NCI-H2196 (cell line): ENCODE data around the gene CERS2.
A peak's percentile ranks its signal among the peaks of the same experiment; 100 is the strongest.

Experiments
- DNase-seq: peaks from one replicate; lab custom pipeline; 2025; ENCODE audit not compliant: unreplicated experiment; lab: John Stamatoyannopoulos, UW

The CERS2 gene

DNA sequence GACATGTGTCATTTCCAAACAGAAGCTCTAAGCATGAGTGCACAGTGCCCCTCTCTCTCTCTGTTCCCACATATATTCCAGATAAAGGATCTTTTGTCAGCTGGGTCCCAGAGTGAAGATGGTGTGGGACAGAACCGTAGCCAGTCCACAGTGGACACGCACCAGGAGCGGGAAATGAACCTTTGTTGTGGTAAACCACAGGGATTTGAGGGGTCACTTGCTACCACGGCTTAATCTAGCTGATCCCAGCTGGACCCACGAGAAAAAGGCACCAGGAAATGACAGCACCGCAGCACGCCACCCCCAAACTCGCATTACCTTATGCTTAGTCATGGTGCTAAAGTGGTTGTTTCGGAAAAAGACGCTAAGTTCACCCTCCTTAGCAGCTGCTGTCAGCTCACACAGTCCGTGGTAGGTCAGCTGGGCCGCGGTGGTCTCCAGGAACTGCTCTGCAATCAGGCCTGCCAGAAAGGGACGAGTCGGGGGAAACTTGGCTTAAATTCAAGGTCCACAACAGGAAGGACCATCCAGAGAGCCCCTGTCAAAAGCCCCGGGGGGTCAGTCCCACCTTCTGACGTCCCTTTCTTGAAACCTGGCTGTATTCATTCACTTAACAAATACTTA lies 24.5 kb upstream of the CERS2 start:
- DNase-seq, result no peak

DNA sequence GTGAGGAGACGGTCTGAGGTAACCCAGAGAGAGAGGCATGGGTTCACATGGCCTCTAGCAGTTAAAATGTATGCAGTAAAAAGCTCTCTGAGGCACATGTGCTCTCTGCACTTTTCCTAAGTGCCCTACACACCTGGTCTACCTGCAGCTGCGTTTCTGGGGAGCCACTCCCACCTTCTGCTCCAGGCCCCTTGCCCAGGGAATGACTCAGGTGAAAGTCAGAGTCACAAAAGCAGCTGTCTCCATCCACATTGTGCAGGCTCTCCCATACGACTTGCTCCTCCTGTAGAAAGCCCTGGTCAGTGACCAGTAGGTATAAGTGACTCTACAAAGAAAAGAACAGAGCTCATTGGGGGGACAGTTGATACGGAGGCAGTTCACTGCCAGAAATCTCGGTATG lies 23.3 kb upstream of the CERS2 start:
- DNase-seq, result no peak

DNA sequence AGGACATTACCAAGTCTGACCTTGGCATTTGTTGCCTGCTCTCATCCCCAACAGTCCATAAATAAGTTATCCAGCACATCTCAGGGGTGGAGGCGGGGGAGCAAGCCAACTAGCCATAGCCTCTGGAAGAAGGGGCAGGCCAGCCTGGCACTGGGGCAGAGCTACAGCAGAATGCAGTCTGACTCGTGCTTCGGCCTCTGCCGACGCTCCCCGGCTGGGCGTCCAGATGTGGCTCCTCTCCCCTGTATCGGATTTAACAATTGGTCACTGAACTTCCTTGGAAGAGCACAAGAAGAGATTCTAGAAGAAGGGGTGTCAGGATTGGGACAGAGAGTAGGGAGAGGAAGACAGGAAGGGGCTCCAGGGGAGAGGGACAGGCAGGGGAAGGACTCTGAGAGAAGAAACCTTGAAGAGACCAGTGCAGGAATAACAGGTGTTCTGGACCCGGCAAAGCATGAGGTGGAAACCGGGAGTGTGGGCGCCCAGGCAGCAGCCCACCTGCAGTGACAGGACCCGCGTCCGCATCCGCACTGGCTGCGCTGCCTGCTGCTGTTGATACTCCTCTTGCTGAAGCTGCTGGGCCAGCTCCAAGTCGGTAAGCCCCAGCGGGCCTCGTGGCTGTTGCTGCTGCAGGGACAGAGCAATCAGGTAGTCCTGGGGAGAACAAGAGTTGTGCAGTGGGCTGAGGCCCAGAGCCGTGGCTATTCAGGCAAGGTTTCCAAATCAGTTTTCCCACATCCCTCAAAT lies 22.7 kb upstream of the CERS2 start:
- DNase-seq, result no peak

DNA sequence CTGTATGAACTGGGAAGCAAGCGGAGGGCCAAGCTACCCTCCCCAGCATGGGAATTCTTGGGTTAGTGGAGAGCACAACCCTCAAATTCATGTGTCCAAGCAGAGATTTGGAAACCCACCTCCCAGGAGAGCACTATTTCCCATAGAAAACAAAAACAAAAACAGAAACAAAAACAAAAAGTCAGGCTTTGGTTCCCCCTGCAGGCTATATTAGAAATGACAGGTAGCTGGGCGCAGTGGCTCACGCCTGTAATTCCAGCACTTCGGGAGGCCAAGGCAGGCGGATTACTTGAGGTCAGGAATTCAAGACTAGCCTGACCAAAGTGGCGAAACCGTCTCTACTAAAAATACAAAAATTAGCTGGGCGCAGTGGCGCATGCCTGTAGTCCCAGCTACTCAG lies 21.3 kb upstream of the CERS2 start:
- DNase-seq, result peak; percentile 36

- no peak for DNase-seq
Measured at GRCh38 chr1:150995460-150995859, 20.8 kb upstream of the CERS2 start.

GRCh38 chr1:150994248-150994647 lies 19.6 kb upstream of the CERS2 start:
- no peak for DNase-seq

DNA sequence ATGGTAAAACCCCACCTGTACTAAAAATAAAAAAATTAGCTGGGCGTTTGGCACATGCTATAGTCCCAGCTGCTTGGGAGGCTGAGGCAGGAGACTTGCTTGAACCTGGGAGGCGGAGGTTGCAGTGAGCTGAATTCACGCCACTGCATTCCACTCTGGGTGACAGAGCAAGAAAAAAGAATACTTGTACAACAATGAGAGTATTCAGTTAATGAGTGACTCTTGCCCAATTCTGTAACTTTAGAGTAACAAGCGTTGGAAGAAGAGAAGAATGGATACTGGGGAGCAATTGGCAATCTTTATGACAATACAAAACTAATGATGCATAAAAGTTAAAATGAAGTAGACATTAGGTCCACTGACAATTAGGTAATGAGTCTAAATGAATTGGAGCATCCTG lies 18.0 kb upstream of the CERS2 start:
- no peak for DNase-seq

- DNase-seq, result no peak
Measured at GRCh38 chr1:150987924-150988323, 13.3 kb upstream of the CERS2 start.

DNA sequence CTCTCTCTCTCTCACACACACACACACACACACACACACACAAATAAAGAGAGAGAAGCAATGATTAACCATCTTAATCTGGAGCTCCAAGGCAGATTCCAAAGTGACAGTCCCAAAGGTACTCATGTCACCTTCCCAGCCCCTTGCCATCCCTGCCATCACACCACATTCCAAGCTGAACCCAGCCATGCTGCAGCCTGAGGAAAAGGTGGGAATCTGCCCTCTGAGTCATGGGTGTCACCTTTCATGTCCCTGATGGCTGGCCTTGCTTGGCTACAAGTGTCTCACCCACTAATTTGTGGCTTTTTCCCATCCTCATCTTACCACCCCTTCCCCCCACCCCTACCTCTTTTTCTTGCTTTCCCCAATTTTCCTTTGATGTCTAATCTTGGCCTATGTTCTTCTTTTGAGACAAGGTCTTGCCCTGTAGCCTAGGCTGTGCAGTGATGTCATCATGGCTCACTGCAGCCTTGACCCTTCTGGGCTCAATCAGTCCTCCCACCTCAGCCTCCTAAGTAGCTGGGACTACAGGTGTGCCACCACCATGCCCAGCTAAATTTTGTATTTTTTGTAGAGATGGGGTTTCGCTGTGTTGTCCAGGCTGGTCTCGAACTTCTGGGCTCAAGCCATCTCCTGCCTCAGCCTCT lies 10.7 kb upstream of the CERS2 start:
- no peak for DNase-seq

GRCh38 chr1:150981805-150982712 lies 7.4 kb upstream of the CERS2 start, which contains the start of gene ANXA9:
Gene ANXA9, plus strand, starts transcription at chr1:150982292. Its CDS starts 814 bp downstream, at chr1:150983106.
- DNase-seq, result peak; percentile 54

- DNase-seq, result peak; percentile 81
Measured at GRCh38 chr1:150981177-150981804, 6.7 kb upstream of the CERS2 start.

DNA sequence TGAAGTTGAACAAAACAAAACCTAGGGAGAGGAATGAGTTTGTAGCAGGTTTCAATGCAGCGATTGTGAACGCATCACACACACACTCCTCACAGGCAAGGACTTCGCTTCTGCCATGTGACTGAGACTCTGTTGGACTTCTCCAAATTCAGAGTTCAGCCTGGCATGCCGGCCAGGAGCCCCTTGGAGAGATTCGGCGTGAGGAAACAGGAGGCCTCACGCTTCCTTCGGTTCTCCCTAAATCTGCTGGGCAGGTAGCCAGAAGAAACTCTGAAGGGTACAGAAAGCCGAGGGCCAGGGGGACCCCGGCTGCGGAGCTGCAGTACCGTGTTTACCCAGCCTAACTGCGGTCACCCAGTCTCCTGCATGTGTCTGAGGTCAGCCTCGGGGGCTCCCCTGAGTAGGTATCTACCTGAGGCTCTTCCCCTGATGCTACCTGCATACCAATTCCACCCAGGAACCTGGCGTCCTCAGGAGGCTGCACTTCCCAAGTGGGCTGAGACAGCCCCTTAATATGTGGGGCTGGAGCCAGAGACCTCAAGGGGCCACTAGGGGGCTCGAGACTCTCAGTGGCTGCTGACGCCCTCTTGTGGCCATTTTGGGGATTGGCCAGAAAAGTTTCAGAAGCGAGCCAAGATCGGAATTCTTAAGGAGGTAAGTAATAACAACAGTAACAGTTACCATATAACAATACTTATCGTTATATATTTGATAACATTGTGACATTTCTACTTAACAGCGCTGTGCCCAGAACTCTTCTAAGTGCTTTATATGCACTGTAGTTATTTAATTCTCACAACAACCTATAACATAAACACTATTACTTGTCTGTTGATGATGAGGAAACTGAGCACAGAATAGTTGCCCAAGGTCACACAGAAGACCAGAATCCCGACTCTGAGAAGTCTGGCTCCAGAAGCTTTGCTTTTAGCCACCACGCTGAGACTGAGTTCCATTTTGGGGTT lies 4.7 kb upstream of the CERS2 start:
- DNase-seq, result peak; percentile 88

DNA sequence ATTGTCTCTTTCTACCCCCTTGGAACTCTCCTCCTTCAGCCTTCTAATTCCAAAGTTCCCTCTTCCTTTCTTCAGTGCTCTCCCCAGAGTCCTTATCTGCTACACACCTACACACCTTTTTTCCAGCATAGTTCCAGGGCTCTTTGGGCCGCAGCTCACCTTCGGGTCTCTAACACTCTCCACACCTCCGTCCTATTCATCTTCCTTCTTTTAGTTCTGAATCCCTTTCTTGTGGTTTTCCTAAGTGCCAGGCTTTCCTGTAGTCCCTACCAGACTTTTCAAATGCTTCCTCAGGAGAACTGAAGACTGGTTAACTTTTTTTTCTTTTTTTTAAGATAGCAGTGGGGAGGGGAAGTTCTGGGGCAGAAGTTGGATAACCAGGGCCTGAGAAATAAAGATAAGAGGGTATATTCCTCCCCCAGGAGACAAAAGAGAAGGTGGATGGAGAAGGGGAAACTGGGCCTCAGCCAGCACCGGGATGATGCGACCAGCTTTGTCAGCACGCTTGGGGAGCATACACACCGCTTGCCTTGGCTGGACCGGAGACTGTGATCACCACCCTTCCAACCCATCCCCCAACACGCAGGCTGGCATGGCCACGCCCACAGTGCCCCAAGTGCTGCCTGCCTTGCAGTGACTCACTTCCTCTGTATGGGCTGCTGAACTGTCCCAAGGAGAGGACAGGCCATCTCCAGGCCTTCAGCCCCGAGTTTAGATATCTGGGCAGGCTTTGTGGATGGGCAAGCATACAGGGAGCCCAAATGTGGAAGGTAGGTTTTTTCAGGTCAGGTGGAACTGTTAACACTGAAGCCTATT lies 2.5 kb upstream of the CERS2 start:
- DNase-seq, result peak; percentile 48

- DNase-seq, result no peak
Measured at GRCh38 chr1:150976401-150976821, 1.8 kb upstream of the CERS2 start.

GRCh38 chr1:150973836-150974579 lies 627 bp downstream of the CERS2 start:
- no peak for DNase-seq

- no peak for DNase-seq
Measured at GRCh38 chr1:150973258-150973835, 1.3 kb downstream of the CERS2 start.

GRCh38 chr1:150972417-150972940 lies 2.2 kb downstream of the CERS2 start:
- DNase-seq, result no peak
